ENCODE measurements around the gene SCAMP1.

Gene SCAMP1

GRCh38 chr5:78509884-78510769 is 149.7 kb downstream of the SCAMP1 start:
- DNase-seq (ENCODE audit: low read depth, low spot score) = no peak
- H3K27ac ChIP-seq = no peak overlapping the region

- DNase-seq (ENCODE audit: low read depth, low spot score) = no peak
- no peak overlapping the region for H3K27ac ChIP-seq
Measured at GRCh38 chr5:78511121-78511906, 150.9 kb downstream of the SCAMP1 start.

DNA sequence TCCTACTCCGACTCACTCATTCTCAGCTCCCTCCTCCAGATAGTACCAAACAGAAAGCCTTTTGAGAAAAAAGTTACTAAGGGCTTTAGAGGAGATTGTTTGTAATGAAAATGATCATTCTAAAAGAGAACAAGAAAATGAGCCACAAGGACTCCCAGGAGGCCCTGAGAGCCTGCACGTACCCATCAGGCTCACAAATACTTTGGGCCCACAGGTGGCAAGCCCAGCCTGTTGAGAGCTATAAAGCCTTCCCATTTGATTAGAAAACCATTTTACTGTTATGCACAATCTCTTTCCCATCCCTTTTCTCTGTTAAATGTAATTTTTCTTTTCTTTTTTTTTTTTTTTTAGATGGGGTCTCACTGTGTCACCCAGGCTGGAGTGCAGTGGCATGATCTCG is 152.0 kb downstream of the SCAMP1 start:
- no peak for DNase-seq (ENCODE audit: low read depth, low spot score)
- no peak overlapping the region for H3K27ac ChIP-seq

GRCh38 chr5:78513441-78513840 is 153.0 kb downstream of the SCAMP1 start:
- H3K27ac ChIP-seq = no peak overlapping the region

GRCh38 chr5:78514427-78515330 is 154.3 kb downstream of the SCAMP1 start:
- peak overlapping the region; percentile 36 for H3K27ac ChIP-seq
- DNase-seq (ENCODE audit: low read depth, low spot score) = no peak

More at GRCh38 chr5:78513441-78513840, 153.0 kb downstream of the SCAMP1 start:
- DNase-seq (ENCODE audit: low read depth, low spot score) = no peak

GRCh38 chr5:78515670-78516069 is 155.3 kb downstream of the SCAMP1 start:
- peak overlapping the region; percentile 36 for H3K27ac ChIP-seq
- DNase-seq (ENCODE audit: low read depth, low spot score) = no peak

DNA sequence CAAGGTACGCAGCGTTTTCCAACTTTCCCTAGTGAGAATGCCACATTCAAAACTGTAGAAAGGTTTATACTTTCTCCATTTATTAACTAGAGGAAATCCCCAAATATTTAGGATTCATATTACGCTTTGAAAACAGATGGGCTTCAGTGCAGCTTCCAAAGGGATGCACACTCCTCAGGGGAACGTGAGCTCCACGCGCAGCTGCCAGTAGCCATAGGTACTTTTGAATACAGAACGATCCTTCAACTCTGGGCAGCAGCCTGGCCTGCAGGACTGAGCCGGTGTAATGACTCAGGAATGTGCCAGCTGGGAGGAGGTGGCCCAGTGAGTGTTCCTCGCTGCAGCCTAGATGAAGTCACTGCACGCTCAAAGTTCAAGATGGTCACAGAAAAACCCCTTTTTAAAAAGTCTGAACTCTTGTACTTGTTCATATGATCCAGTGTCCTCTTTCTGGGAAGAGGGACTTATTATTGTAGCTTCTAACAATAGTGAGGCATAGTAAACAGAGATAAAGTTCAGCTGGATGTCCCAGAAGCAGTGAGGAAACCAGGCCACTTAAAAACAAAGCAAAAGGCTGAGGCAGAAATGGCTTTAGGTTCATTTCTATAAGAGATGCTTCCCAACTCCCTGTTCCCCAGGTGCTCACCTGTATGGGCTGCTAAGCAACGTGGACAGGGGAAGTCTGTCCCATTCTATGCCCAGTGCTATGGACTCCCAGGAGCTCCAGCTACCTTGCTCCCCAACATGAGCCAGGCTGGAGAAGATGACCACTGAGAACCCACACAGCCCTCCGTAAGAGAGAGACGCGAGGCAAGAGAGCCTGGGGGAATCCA is 158.2 kb downstream of the SCAMP1 start:
- H3K27ac ChIP-seq = peak overlapping the region; percentile 86
- no peak for DNase-seq (ENCODE audit: low read depth, low spot score)

GRCh38 chr5:78519198-78519941 is 159.0 kb downstream of the SCAMP1 start:
- no peak for DNase-seq (ENCODE audit: low read depth, low spot score)
- H3K27ac ChIP-seq = peak overlapping the region; percentile 86

DNA sequence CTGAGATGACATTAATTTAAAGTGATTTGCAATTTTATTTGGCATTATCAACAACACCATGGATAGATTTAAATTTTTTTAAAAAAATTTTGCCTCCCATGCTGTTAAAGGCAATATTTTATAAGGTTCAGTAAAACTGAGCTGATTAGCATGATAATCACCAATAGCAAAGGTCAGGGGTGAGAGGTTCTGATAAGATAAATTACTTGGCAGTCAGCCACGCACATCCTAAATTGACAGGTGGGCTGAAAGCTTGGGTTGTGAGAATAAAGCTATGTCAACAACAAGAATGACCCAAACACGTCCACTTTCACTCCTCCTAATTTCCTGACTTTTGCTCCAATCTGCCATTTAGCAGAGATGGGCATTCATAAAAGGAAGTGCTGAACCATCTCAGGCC is 161.0 kb downstream of the SCAMP1 start:
- no peak overlapping the region for H3K27ac ChIP-seq
- no peak for DNase-seq (ENCODE audit: low read depth, low spot score)

DNA sequence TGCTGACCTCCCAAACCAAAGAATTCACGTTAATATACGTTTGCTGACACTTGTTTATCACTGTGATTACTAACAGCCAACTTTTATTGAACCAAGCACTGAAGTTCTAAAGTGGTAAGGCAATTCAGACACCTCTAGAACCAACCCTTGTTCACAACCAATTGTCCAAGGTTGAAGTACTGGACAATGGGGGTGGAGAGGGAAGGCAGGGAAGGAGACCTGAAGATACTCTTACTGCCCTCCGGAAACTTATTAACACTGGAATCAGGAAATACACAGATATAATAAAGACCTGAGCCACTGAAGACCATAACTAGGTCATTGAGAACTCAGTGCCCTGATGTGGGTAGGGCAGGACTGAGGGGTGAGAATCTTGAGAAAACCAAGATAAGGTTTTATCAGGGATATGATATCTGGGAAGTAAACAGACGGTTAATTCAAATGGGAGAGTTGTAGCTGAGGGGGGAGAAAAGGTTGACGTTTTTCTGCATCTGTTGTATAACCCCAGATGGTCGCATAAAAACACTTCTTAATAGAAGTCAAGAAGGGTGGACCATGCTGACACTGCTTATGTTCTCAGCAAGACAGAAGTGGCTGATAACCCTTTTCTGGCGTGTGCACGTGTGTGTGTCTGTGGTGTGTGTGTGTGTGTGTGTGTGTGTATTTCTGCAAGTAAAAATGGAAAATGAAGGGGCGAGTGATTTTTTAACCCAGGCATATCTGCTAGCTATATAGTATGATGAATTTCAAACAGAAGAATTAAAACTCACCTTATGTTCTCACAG is 162.3 kb downstream of the SCAMP1 start:
- no peak for DNase-seq (ENCODE audit: low read depth, low spot score)

GRCh38 chr5:78523314-78524193 is 163.1 kb downstream of the SCAMP1 start:
- no peak for DNase-seq (ENCODE audit: low read depth, low spot score)
- H3K27ac ChIP-seq = no peak overlapping the region

More for the DNA sequence above, 162.3 kb downstream of the SCAMP1 start:
- no peak overlapping the region for H3K27ac ChIP-seq

- DNase-seq (ENCODE audit: low read depth, low spot score) = peak; percentile 79
- peak overlapping the region; percentile 89 for H3K27ac ChIP-seq
Measured at GRCh38 chr5:78526049-78526525, 165.7 kb downstream of the SCAMP1 start.

DNA sequence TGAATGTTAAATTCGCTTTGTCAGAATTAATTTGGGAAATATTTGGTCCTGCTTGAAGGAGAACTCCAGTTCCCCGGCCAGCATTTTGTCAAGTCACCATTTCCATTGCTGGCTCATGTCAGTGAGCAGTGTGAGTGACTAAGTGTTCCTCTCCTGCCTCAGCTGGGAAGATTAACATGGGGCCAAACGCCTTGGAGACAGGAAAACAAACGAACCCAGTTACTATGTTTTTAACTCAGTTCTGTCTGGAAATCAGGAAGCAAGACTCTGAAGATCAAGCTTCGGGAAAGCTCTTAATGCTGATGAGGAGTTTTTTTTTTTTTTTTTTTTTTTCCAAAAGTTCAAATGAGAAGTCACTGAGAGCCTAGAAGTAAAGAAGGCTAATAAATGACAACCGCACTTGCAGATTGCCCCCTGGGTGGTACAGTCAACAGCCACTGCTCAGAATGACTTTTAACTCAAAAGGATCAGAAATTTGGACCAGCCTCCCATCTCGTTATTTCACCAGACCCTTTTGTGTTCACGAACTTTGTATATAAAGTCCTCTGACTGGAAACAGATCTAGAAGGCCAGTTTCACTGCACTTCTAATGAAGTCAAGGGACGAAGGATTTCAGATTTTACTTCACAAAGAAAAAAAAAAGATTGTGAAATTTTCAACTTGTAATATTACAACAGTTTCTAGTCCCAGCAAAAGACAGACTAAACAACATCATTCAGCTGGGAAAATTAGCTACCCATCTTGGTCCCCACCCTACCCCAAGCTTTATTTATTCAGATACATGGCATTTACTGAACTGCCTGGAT is 166.8 kb downstream of the SCAMP1 start:
- H3K27ac ChIP-seq = peak overlapping the region; percentile 89
- DNase-seq (ENCODE audit: low read depth, low spot score) = peak; percentile 65

DNA sequence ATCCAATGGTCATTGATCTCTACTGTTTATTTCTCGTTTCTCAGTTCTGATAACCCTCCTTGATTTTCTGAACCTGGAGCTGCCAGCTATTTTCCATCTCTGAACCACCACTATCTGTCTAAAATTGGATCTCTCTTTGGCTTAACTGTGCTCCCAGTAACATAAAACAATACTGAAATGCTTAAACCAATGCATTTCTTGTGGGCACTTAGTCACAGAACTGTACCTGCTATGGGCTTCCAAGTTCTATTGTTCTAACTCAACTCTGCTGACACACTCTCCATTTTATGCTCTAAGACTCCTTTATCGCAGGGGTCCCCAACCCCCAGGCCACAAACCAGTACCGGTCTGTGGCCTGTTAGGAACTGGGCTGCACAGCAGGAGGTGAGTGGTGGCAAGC is 167.5 kb downstream of the SCAMP1 start:
- peak overlapping the region; percentile 89 for H3K27ac ChIP-seq
- DNase-seq (ENCODE audit: low read depth, low spot score) = no peak

All from epithelial cell of prostate (primary cell).